GM21825 (cell line): ENCODE data around the gene WDFY3.

Experiments used
- ATAC-seq: cut with Tn5 transposase; IDR thresholded peaks from one replicate; pipeline ENCODE4 v1.9.1; 2021; ENCODE audit warnings: mild to moderate bottlenecking, moderate library complexity; ENCODE audit not compliant: unreplicated experiment

WDFY3 gene

DNA sequence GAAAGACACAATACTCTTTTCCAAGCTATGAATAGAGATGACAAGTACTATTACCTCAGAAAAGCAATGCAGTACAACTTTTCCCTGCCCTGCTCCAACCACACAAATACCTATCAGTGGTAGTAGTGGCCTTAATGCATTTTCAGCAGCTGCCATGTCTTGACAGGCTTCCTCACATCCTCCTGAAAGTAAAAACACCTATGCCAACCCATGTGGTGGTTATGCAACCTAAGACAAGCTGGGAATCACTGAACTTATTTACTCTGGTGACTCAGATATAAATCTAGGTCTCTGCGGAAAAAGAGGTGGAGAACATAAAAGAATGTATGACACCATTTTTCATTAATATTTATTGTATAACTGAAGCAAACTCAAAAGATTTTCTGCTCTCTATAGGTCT, 14.5 kb downstream of the WDFY3 start:
- ATAC-seq: no peak

DNA sequence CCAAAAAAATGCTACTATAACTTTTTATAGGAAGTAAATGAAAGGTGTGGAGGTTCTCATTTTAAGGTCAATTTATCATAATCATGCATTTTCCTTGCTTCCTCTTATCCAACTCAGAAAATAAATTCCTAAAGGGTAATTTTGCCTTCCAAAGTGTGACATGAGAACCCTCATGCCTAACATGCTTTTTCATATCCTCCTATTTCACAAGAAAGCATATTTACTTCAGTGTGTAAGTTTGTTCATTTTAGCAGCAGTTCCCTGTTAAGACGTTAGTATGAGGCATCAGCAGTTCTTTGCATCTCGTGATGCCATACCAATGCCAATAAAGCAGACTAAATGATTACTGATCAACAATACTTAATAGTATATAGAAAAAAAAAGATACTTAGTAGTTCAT, 18.4 kb downstream of the WDFY3 start:
- no peak for ATAC-seq

DNA sequence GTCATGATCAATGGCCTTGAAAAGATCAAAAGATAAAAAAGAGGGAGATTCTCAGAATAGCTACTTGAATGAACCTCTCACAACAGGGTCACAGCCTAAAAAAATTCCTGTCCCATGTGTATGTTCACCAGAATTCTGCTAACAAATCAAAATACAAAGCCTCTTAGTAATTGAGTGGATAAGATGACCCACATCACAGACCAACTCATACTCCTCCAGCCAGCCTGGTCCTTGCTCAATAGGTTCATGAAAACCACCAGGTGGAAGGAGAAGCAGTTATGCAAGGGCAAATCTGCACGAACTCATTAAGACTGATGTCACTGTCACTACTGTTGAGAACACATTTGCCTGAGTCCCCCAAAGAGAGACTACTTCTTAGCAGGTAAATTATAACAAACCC, 21.5 kb downstream of the WDFY3 start:
- no peak for ATAC-seq

DNA sequence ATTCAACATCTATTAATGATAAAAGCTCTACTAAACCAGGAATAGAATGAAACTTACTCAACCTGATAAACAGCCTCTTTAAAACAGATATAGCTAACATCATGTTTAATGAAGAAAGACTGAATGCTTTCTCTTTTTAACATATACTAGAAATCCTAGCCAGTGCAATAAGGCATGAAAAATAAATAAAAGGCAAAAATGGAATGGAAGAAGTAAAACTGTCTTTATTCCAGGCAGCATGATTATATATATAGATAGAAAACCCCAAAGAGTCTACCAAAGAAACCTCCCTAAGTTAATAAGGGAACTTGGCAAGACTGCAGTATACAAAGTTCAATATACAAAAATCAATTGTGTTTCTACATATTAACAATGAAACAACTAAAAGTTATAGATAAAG, 25.5 kb downstream of the WDFY3 start:
- no peak for ATAC-seq

DNA sequence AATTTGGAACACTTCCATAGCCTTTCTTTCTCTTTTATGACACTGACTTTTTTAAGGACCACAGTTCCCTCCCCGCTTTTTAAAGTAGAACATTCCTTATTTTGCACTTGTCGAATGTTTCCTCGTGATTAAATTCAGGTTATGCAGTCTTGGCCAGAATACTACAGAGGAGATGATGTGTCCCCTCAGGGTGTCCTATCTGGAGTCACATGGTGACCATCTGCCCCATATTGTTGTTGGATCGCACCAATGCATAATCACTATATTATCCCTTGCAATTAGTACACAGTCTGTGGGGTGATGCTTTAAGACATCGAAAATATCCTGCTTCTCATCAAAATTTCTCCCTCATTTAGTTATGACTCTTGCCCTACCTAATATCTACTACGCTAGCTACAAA, 27.4 kb downstream of the WDFY3 start:
- no peak for ATAC-seq

DNA sequence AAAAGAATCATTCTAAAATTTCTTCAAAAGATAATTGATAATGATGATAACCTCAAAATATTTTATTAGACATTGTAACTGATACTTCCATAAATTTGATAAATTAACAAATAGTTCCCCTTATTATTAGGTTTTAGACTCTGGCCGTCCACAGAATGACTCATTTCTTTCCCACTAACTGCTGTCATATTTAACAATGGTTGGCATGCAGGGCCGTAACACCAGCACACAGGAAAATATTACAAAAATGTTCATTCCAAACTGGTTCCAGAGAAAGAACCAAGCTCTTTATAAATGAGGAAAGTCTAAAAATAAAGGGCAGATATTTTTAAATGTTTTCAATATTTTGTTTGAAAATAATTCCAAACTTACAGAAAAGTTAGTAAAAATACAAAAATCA, 28.2 kb downstream of the WDFY3 start:
- ATAC-seq: no peak

DNA sequence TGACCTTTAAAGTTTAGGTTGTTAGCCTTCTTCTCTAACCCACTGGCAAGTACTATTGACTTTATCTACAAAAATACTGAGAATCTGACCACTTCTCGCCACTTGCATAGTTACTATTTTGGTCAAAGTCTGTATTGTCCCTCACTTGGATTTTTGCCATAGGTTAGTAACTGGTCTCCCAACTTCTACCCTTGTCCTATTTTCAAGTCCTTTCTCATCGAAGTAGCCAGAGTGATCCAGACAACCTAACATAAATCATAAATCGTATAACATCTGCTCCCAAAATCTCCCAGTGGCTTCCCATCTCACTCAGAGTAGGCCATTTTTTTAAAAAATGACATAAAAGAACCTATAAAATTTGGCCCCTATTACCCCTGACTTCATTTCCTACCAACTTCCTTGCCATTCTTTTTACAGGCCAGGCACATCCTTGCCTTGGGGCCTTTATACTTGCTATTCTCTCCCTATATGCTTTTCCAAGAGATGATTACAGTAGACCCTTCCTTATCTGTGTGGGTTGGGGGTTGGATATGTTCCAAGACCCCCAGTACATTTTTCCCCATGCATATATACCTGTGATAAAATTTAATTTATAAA, 29.0 kb downstream of the WDFY3 start:
- no peak for ATAC-seq

DNA sequence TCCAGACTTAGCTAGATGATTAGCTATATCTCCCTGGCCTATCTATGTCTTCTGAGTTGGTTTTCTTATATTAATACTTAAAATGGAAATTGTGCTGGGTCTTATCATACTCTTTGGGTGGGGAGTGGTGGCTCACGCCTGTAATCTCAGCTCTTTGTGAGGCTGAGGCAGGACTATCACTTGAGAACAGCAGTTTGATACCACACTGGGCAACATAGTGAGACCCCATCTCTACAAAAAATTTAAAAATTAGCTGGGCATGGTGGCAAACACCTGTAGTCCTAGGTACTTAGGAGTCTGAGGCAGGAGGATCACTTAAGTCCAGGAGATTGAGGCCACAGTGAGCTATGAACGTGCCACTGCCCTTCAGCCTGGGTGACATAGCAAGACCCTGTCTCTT, 30.4 kb downstream of the WDFY3 start:
- ATAC-seq: no peak

DNA sequence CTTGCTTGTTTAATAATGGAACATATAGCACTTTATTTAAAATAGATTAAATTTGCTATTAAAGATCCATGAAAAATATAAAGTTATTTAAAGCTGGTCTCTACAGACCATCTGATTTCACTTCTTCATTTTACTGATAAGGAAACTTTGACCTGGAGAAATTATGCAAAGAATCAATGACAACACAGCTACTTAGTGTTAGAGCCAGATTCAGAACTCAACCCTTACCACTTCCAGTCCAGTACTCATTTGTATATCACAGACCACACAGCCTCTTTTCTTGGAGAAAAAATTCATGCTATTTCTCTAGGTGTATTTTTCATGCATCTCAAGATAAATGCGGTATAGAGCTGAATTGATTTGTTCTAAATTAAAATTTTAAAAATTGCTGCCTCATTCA, 34.0 kb downstream of the WDFY3 start:
- no peak for ATAC-seq

DNA sequence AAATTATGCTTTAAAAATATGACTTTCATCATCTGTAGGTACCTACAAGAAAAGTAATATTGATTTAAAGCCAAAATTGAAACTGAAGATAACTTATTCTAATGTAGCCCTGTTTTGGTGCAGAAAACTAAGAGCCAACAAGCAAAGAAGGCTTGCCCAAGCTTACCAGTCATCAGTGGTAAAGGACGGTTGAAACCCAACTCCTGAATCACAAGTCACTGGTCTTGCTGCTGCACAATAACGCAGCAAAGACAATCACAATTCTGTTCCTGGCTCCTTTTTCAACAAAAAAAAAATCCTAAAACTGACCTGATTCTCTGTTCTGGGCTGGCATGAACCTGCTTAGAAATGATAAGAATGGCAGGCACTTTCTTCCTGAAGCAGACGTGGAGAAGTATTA, 34.5 kb downstream of the WDFY3 start:
- ATAC-seq: no peak

DNA sequence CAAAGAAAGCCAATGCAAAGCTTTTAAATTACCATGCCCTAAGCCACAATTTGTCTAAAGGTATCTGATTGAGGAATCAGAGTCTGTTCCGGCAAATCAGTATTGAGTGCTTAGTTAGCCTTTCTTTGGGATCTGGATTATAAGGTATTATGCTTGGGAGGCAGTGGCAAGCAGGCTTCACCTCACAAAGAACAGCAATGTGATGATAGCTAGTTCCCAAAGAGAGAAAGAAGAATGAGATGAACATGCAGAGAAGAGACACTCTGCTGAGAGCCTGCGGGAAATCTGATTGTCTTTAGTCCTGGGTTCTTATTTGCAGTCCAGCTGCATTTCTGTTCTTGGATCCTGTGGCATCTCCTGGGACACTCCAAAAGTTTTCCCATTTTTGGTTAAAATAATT, 35.2 kb downstream of the WDFY3 start:
- ATAC-seq: no peak

DNA sequence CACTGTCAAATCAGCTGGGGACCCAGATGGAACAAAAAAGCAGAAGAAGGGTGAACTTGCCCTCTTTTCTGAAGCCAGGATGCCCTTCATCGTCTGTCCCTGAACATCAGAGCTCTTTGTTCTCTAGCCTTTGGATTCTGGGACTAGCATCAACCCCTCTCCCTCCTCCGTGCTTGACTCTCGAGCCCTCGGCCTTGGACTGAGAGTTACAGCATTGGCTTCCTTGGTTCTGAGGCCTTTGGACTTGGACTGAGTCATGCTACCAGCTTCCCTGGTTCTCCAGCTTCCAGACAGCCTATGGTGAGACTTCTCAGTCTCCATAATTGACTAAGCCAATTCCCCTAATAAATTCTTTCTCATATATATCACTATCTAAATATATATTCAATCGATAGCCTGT, 38.4 kb downstream of the WDFY3 start:
- no peak for ATAC-seq

DNA sequence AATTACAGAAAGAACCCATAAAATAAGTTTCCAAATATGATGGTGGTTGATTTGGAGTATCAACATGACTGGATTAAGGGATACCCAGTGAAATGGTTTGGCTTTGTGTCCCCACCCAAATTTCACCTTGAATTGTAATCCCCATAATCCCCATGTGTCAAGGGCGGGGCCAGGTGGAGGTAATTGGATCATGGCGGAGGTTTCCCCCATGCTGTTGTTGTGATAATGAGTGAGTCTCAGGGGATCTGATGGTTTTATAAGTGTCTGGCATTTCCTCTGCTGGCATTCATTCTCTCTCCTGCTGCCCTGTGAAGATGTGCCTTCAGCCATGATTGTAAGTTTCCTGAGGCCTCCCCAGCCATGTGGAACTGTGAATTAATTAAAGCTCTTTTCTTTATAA, 39.1 kb downstream of the WDFY3 start:
- no peak for ATAC-seq

DNA sequence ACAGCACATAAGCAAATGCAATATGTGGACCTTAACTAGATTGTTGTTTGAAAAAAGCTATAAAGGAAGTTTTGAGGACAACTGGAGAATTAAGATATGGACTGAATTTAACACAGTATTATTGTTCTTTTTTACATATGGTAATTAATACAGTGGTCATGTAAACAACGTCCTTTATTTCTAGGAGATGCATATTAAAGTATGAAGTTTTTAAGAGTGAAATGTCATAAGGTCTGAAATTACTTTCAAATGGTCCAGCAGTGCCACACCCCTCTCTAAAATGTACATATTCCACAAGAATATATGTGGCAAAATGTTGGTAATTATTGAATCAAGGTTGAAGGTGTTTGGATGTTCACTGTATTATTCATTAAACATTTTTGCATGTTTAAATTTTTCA, 40.9 kb downstream of the WDFY3 start:
- no peak for ATAC-seq

DNA sequence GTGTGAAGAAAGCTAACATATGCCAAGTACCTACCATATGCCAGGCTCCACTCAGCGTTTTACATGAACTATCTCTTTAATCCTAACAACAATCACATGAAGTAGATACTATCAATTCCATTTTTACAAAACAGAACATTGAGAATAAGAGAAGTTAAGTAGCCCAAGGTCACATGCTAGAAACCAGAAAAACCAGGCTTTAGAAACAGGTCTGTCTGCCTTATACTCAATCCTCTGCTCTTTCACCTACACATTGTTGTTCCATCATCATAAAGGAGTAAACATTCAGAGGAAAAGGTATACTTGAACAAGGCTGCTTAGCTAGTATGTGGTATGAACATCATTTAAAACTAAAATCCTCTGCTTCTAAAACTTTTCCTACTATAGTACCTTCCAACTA, 42.1 kb downstream of the WDFY3 start:
- ATAC-seq: no peak

DNA sequence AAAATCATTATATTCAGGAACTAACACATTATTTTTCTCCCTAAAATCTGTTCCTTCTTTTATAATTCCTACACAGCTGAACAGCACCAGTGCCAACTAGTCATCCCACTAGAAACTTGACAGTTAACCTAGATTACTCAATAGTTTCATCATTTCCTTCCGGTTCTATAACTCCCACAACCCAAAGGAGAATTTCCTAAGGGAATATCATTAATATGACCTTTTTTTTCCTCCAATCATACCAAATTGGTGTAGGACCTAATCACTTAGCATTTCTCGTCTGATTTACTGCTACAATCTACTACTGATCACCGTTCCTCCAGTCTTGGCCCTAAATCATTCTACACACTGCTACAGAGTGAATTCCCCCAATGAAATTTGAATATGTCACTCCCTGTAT, 45.9 kb downstream of the WDFY3 start:
- no peak for ATAC-seq

DNA sequence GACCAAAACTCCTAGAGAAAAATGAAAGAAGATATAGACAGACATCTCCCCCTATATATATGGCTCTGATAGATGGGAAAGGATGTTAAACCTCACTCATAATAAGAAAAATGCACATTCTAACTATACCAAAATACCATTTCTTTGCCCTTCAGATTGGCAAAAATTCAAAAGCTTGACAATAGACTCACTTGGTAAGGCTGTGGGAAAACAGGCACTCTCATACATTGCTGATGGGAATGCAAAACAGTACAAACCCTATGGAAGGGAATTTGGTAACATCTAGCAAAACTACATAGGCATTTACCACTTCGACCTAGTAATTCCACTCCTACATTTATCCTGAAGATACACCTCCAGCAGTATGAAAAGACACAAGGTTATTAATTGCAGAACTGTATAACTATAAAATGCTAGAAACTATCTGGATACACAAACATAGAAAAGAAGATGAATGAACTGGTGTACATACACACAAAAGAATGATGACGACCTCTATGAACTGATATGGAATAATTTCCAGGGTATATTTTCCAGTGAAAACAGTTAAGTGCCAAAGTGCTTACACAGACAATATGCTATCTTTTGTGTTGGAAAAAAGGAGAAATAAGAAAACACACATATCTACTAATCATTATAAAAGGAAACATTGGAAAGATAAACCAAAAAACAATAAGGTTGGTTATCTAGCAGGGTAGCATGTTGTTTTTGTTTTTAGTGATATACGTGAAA, 48.5 kb downstream of the WDFY3 start:
- no peak for ATAC-seq

DNA sequence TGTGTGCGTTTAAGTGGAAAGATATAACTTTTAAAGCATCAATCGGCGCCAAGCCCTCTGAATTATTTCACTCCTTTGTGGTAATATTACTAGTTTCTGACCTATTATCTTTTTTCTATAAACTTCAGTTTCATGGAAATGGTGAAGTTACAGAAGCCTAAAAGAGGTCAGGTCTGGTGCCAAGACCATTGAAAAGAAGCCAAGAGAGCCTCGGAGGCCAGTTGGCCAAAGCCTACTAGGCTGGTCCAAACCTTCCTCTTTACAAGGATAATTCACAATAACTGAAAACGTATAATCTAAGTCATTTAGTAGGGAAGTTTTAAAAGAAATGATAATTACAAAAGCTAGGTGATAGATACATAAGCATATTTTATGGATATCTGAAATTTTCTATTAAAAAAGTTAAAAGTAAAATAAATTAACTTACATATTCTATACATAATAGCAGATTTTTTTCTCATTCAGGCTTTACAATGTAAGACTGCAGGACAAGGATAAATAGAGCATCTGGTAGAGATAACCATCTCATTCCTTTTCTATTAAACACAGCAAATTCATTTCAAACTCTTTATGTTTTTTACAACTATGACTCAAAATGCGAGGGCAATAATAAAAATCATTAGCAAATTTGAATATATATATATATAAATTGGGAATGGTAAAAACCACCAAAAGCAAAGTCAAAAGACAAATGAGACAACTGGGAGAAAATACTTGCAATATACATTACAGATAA, 49.2 kb downstream of the WDFY3 start:
- no peak for ATAC-seq

DNA sequence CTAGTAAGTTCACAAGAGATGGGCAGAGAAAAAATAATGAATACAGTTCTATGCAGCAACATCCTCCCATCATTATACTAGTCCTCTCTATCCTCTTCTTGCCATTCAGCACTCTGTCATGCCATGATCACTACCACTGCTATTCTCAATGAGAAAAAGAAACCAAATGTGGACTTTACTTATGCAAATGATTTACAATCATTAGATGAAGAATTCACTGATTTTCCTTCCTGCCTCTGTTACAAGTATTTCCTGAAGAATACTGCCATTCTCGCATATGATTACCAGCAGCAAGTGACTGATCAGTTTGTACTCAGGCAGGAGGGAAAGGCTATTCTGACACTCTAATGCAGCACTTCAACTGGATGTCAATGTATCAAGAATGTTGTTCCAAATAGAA, 50.3 kb downstream of the WDFY3 start:
- no peak for ATAC-seq

DNA sequence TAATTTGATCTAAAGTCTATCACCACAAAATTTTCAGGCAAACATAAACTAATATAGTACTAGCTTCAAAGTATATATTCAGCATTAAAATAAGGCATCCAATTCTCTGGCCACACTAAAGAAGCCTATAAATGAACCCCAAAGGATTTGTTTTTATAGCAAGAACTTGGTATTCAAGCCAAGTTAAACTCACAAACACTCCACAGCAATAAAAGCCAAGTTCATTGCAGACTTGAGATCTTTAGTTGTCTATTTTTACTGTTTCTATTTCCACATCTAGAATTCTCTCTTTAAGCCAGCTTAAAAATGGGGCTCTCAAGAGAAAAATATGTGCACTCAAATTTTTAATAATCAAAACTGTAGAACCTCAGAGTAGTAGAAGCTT, 51.1 kb downstream of the WDFY3 start:
- ATAC-seq: no peak

DNA sequence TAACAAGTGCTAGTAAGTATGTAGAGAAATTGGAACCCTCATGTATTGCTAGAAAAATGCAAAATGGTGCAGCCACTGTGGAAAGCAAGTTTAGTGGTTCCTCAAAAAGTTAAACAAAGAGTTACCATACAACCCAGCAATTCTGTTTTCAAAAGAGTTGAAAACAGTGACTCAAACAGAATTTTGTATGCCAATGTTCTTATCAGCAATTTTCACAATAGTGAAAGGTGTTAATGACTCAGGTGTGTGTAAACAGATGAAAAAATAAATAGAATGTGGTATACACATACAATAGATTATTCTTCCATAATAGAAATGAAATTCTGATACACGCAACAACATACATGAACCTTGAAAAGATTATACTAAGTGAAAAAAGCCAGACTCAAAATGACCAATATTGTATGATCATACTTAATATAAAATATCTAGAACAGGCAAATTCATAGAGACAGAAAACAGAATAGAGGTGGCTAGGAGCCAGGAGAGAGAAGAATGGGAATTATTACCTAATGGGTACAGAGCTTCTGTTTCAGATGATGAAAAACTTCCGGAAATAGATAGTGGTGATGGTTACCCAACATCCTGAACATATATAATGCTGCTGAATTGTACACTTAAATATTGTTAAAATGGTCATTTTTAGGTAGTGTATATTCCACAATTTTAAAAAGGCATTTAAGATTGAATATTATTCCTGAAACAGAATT, 51.6 kb downstream of the WDFY3 start:
- no peak for ATAC-seq

DNA sequence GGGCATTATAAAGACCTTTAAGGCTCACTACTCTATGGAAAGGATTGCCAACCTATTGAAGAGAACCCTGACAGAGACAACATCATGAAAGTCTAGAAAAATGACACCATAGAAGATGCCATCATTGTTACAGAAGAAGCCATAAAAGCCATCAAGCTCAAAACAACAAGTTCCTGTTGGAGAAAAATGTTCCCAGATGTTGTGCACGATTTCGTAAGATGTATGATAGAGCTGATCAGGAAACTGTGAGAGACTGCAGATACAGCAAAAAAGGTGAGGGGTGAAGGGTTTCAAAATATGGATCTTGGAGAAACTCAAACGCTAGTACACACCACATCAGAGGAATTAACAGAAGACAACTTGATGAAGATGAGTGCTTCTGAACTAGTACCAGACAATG, 53.3 kb downstream of the WDFY3 start:
- ATAC-seq: no peak
